CD4-positive, alpha-beta T cell treated with Interleukin-17A for 4 hours (primary cell): ENCODE measurements around the gene MARCHF10.
A peak's percentile ranks its signal among the peaks of the same experiment; 100 is the strongest.
"Not testable (repeated sequence)": the region's sequence is repeated elsewhere in the genome, so short reads cannot be mapped to it uniquely, and the experiment has no call there.

Experiments
- DNase-seq: peaks from one replicate; pipeline ENCODE4 v3.0.0-alpha.2; 2020; ENCODE audit warnings: mixed read lengths

MARCHF10 gene, protein sequence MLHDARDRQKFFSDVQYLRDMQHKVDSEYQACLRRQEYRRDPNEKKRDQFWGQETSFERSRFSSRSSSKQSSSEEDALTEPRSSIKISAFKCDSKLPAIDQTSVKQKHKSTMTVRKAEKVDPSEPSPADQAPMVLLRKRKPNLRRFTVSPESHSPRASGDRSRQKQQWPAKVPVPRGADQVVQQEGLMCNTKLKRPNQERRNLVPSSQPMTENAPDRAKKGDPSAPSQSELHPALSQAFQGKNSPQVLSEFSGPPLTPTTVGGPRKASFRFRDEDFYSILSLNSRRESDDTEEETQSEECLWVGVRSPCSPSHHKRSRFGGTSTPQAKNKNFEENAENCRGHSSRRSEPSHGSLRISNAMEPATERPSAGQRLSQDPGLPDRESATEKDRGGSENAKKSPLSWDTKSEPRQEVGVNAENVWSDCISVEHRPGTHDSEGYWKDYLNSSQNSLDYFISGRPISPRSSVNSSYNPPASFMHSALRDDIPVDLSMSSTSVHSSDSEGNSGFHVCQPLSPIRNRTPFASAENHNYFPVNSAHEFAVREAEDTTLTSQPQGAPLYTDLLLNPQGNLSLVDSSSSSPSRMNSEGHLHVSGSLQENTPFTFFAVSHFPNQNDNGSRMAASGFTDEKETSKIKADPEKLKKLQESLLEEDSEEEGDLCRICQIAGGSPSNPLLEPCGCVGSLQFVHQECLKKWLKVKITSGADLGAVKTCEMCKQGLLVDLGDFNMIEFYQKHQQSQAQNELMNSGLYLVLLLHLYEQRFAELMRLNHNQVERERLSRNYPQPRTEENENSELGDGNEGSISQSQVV

GRCh38 chr17:62807812-62808575 lies at the start of gene MARCHF10:
MARCHF10 (minus strand) TSS chr17:62808314; CDS start chr17:62801735, 6,579 bp downstream.
- DNase-seq: peak; percentile 31

- DNase-seq: no peak
Measured at GRCh38 chr17:62857526-62857925, 49.4 kb upstream of the MARCHF10 start.

- DNase-seq: no peak
Measured at GRCh38 chr17:62856594-62856993, 48.5 kb upstream of the MARCHF10 start.

DNA sequence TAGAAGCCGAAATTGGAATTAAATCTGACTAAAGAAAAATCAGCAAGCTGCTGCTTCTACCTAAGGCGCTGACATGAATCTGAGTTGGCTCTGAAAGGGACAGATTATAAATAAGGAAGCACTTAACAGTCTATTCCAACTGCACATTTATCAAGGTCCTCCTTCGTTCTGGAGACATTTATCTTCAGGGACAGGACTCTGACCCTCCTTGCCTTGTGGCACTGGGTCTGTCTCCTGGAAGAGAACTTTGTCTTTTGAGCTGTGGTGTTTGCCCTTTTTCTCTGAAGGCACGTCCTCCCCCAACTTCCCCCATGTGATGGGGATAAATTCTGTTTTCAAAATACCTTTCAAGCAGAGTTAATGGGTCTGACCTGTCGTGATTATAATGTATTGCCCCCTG lies 47.0 kb upstream of the MARCHF10 start:
- DNase-seq: no peak

GRCh38 chr17:62854098-62854680 lies 46.1 kb upstream of the MARCHF10 start:
- no peak for DNase-seq

DNA sequence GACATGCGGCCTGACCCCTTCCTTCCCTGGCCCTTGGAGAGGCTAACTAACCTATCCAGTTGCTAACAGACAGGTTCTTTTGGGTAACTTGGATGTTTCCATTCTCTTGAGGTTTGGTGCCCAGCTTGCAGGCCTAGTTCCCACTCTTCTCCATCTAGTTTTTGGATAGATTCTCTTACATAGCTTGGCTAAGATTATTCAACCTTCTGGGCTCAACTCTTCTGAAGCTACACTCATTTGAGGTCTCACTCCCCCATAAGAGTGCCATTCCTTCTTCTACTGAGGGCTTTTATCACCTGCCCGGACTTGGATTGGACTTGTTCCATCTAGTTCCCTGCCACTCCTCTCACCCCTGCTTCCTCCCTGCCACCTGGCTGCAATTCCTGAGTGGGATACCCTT lies 44.1 kb upstream of the MARCHF10 start:
- DNase-seq: no peak

GRCh38 chr17:62849591-62850415 lies 41.7 kb upstream of the MARCHF10 start:
- not testable (repeated sequence) for DNase-seq

DNA sequence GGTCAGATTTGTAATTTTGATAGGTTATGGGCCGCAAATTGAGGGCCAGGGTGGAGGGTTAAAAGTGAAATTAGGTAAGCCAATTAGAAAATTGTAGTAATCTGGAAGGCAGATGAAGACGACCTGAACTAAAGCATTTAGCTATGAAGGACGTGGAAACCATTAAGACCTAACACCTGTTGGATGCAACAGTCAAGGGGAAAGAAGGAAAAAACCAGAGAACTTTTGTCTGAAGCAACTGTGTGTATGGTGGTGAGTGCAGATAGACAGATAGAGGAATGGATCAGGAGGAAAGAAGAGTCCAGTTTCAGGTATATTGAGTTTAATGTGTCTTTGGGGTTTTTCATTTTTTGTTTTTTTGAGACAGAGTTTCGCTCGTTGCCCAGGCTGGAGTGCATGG lies 40.2 kb upstream of the MARCHF10 start:
- DNase-seq: no peak

DNA sequence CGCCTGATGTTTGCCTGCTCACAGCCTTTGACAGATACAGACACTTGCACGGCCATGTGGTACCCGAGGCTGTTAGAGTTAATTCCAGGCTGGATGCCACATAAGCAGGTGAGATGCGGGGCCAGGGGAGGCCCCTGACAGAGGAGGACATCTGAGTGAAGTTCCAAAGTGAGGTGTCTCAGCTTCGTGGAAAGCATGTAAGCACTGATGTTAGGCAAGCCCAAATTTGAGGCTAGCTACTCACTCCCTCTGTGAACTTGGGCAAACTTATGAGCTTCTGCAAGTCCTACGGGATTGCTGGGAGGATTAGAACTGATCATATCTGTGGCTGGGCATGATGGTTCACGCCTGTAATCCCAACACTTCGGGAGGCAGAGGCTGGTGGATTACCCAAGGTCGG lies 39.3 kb upstream of the MARCHF10 start:
- no peak for DNase-seq

GRCh38 chr17:62840871-62841270 lies 32.8 kb upstream of the MARCHF10 start:
- DNase-seq: no peak

- DNase-seq: not testable (repeated sequence)
Measured at GRCh38 chr17:62833816-62834215, 25.7 kb upstream of the MARCHF10 start.

DNA sequence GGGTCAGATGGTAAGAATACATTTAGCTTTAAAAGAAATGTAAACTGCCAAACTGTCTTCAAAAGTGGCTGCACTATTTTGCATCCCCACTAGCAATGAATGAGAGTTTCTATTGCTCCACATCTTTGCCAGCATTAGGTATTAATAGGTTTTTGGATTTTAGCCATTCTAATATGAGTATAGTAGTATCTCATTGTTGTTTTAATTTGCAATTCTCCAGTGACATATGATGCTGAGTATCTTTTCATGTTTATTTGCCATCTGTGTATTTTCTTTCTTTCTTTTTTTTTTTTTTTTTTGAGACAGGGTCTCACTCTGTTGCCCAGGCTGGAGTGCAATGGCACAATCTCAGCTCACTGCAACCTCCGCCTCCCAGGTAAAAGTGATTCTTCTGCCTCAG lies 24.3 kb upstream of the MARCHF10 start:
- DNase-seq: no peak

- DNase-seq: not testable (repeated sequence)
Measured at GRCh38 chr17:62831066-62831465, 23.0 kb upstream of the MARCHF10 start.

DNA sequence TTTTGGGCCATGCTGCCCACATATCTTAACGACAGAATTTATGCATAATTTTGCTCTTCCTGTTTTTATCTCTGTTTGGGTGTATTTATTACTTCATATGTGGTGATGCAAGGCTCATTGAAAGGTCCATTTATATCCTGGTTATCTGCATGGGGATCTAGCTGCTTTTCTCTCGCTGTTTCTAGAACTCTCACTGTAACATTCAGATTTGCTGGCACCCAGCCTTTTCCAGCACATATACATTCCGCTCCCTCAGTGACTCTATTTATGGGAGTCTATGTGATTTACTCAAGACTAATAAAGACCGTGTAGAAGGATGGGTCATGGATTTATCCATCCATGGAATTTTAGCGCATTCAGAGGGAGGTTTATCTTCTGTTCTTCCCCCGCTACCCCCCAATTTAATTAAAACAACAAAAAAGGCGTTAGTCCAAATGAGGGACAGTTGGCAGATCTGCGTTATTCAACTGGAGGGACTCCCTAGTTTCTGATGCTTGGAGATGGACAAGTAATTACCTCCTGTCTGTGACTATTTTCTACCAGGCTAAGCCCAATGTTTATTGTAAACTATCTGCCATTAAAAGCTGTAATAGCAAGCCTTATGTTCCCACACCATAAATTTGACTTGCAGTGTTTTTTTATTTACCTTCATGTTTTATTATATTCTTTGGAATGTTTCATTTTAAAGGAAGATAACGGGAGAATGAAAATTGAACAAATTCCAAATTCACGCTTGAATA lies 19.8 kb upstream of the MARCHF10 start:
- DNase-seq: no peak

- no peak for DNase-seq
Measured at GRCh38 chr17:62826956-62827355, 18.8 kb upstream of the MARCHF10 start.

DNA sequence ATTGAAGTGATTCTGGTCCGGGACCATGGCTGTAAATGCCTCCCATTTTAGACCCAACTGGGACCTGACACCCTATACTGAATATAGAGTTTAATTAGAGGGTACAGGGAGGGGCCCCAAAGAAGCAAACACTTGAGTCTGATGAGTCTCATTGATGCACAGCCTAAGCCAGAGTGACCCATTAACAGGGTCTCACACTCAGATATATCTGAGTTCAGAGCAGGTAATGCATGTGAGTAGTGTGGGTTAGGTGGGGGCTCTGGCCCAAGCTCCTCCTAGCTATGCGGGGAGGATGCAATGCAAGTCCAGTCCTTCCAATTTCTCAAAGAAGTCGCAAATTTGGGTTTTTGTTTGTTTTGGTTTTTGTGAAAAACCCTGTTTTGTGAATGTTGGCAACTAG lies 17.1 kb upstream of the MARCHF10 start:
- DNase-seq: no peak

DNA sequence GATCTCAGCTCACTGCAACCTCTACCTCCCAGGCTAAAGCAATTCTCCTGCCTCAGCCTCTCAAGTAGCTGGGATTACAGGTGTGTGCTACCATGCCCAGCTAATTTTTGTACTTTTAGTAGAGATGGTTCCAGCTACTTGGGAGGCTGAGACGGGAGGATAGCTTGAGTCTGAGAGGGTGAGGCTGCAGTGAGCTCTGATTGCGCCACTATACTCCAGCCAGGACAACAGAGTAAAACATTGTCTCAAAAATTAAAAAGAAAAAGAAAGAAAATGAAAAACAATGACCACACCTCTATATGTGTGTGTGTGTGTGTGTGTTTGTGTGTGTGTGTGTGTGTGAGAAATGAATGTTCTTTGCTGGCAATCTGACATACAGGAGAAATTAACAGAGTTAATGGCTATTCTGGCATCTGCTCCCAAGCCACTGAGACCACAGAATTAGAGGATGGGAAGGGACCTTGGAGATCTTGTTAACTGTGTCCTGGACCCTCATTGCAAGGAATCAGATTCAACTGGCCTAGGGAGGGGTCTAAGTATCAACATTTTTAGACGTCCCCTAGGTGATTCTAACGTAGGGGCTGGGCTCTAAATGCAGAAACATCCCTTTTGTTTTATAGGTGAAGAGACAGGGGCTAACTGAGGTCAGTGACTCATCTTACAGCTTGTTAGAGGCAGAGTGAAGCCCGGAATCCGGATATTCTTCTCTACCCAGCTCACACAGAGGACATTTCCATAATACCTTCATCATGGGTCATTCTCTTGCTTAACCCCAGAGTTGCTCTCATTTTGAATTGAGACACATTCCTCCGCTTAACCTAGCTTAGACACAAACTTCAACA lies 16.4 kb upstream of the MARCHF10 start:
- DNase-seq: no peak

DNA sequence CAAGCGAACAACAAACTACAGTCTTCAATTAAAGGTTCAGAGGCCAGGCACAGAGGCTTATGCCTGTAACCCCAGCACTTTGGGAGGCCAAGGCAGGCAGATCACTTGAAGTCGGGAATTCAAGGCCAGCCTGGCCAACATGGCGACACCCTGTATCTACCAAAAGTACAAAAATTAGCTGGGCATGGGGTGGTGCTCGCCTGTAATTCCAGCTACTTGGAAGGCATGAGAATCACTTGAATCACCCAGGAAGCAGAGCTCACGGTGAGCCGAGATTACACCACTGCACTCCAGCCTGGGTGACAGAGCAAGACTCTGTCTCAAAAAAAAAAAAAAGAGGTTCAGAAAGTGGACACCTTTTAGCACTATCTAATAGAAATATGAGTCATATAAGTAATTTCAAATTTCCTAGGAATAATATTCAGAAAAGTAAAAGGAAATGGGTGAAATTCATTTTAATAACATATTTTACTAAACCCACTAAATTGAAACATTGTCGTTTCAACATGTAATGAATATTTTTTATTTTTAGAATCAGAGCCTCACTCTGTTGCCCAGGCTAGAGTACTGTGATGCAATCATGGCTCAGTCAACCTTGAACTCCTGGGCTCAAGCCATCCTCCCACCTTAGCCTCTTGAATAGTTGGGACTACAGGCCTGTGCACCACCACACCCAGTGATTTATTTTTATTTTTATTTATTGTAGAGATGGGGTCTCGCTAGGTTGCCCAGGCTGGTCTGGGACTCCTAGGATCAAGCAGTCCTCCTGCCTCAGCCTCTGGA lies 15.2 kb upstream of the MARCHF10 start:
- DNase-seq: no peak
